HepG2 (cell line): ENCODE data around the gene ASH1L. TPM values are rescaled to one million over a fixed set of nuclear protein-coding genes. Genes with fewer than 3 reads are reported as not detected.

Experiments used
- ARNTL ChIP-seq: sonication (generic); formaldehyde crosslinking; IDR thresholded peaks from 2 replicates; pipeline ENCODE4 v1.4.0; 2020; ENCODE audit warnings: mild to moderate bottlenecking, missing genetic modification reagents
- ATAD3A ChIP-seq: sonication (generic); formaldehyde crosslinking; IDR thresholded peaks from 2 replicates; pipeline ENCODE4 v1.4.0; 2020; ENCODE audit warnings: missing genetic modification reagents
- CCDC6 ChIP-seq: sonication (generic); formaldehyde crosslinking; IDR thresholded peaks from 2 replicates; pipeline ENCODE4 v1.8.1; 2022; ENCODE audit warnings: mild to moderate bottlenecking, missing genetic modification reagents, moderate library complexity
- FOXK1 ChIP-seq: sonication (generic); formaldehyde crosslinking; IDR thresholded peaks from 2 replicates; pipeline ENCODE4 v1.4.0; 2020; ENCODE audit warnings: low read depth, missing genetic modification reagents, borderline replicate concordance
- HMG20A ChIP-seq: IDR thresholded peaks from 2 replicates; pipeline ENCODE4 v1.6.1; 2016; ENCODE audit warnings: borderline replicate concordance
- HNRNPH1 ChIP-seq: fragments of 200-400 bp; formaldehyde crosslinking; optimal IDR thresholded peaks from 2 replicates; pipeline ENCODE3; 2017; ENCODE audit warnings: mild to moderate bottlenecking, low read depth, low read length
- IRF2 ChIP-seq: IDR thresholded peaks from 2 replicates; pipeline ENCODE4 v1.6.1; 2018; ENCODE audit warnings: missing genetic modification reagents, missing compliant biosample characterization
- KDM5A ChIP-seq: fragments of 200-600 bp; sonication (generic); IDR thresholded peaks from 2 replicates; pipeline ENCODE4 v1.7.0; 2018; ENCODE audit warnings: antibody characterized with exemption, mild to moderate bottlenecking, low read length, borderline replicate concordance
- MAFK ChIP-seq, 2 experiments: IDR thresholded peaks in 1 of 2; conservative IDR thresholded peaks in 1 of 2; 2 replicates each; pipeline ENCODE4 v1.6.1; 2011; ENCODE audit warnings: improper control_type of control experiment in 2 of 2, low read length in 2 of 2
- MED1 ChIP-seq: sonication (generic); formaldehyde crosslinking; IDR thresholded peaks from 2 replicates; pipeline ENCODE4 v1.4.0; 2020; ENCODE audit warnings: missing genetic modification reagents
- MXI1 ChIP-seq: IDR thresholded peaks from 3 replicates; pipeline ENCODE4 v1.6.1; 2012; ENCODE audit warnings: low read depth, low read length, inconsistent platforms, borderline replicate concordance
- NFIB ChIP-seq: sonication (generic); formaldehyde crosslinking; IDR thresholded peaks from 2 replicates; pipeline ENCODE4 v1.9.0; 2021; ENCODE audit warnings: missing genetic modification reagents, mild to moderate bottlenecking, borderline replicate concordance
- NR2F1 ChIP-seq, 2 experiments: fragments of 450-650 bp in 1 of 2; formaldehyde crosslinking in 1 of 2; IDR thresholded peaks; 2 replicates each; pipeline versions ENCODE4 v1.5.0 to v1.6.1; 2016 to 2020; ENCODE audit warnings: mild to moderate bottlenecking in 1 of 2, missing compliant biosample characterization in 1 of 2, missing genetic modification reagents in 1 of 2, moderate library complexity in 1 of 2
- PRDM10 ChIP-seq: sonication (generic); formaldehyde crosslinking; IDR thresholded peaks from 2 replicates; pipeline ENCODE4 v1.4.0; 2020; ENCODE audit warnings: low read depth, missing genetic modification reagents
- PRDM15 ChIP-seq: sonication (generic); formaldehyde crosslinking; IDR thresholded peaks from 2 replicates; pipeline ENCODE4 v1.4.0; 2020; ENCODE audit warnings: missing genetic modification reagents
- SIN3B ChIP-seq: fragments of 150-350 bp; IDR thresholded peaks from 2 replicates; pipeline ENCODE4 v1.6.1; 2014; ENCODE audit warnings: low read length
- TCF12 ChIP-seq, 2 experiments: fragments of 450-650 bp in 1 of 2; sonication (generic) in 1 of 2; formaldehyde crosslinking in 1 of 2; IDR thresholded peaks; 2 replicates each; pipeline versions ENCODE4 v1.6.1 to v1.8.0; 2017 to 2022; ENCODE audit warnings: antibody characterized with exemption in 1 of 2, mild to moderate bottlenecking in 1 of 2, missing genetic modification reagents in 1 of 2, moderate library complexity in 1 of 2
- ZBTB20 ChIP-seq: sonication (generic); formaldehyde crosslinking; IDR thresholded peaks from 2 replicates; pipeline ENCODE4 v1.8.1; 2023; ENCODE audit warnings: missing genetic modification reagents, low read depth, mild to moderate bottlenecking, borderline replicate concordance
- ZKSCAN5 ChIP-seq: sonication (generic); formaldehyde crosslinking; IDR thresholded peaks from 2 replicates; pipeline ENCODE4 v1.5.1; 2020; ENCODE audit warnings: mild to moderate bottlenecking, missing genetic modification reagents
- ZNF160 ChIP-seq: sonication (generic); formaldehyde crosslinking; IDR thresholded peaks from 2 replicates; pipeline ENCODE4 v1.8.0; 2022; ENCODE audit warnings: mild to moderate bottlenecking, inconsistent platforms, missing genetic modification reagents
- ZNF180 ChIP-seq: sonication (generic); formaldehyde crosslinking; IDR thresholded peaks from 2 replicates; pipeline ENCODE4 v1.4.0; 2020; ENCODE audit warnings: low read depth, missing genetic modification reagents, borderline replicate concordance
- ZNF564 ChIP-seq: sonication (generic); formaldehyde crosslinking; IDR thresholded peaks from 2 replicates; pipeline ENCODE4 v1.8.1; 2023; ENCODE audit warnings: mild to moderate bottlenecking, missing genetic modification reagents
- ZNF569 ChIP-seq: sonication (generic); formaldehyde crosslinking; IDR thresholded peaks from 2 replicates; pipeline ENCODE4 v1.5.0; 2020; ENCODE audit warnings: mild to moderate bottlenecking, missing genetic modification reagents, moderate library complexity, borderline replicate concordance
- polyA plus RNA-seq, 8 experiments: library from polyadenylated mRNA; depleted of rRNA in 3 of 8; stranded (reverse) in 7 of 8; unstranded in 1 of 8; fragments of >200 nt; fragmentation: Illumina TruSeq in 4 of 8; extraction: Trizol in 4 of 8; gene quantifications; 2 replicates each; pipeline versions ENCODE4 v1.2.1 to v1.2.3, GENCODE V29; 2011 to 2016; ENCODE audit warnings: low read depth in 4 of 8, missing spikeins in 1 of 8, mixed read lengths in 1 of 8; ENCODE audit not compliant: insufficient read depth in 1 of 8
- total RNA-seq, 5 experiments: library from RNA; depleted of rRNA; stranded (reverse); fragments of >200 nt; fragmentation: Illumina TruSeq; extraction: Trizol; gene quantifications; 2 replicates each; pipeline ENCODE4 v1.2.3, GENCODE V29; 2016; ENCODE audit warnings: low read depth in 1 of 5

The ASH1L gene
- total and polyA plus RNA-seq, 2 of the 13 experiments (the other 11 are each of a cell fraction or from before 2014, with no cell fraction given) = 10.2 to 15.3 TPM

- TF ChIP-seq KDM5A (no peak; the same call in 1 of the 2 replicates), NFIB (no peak), NR2F1 (CRISPR knock-in tag; IDR thresholded peaks at IDR 0.05) (no peak), ARNTL (CRISPR knock-in tag) (peak; percentile 89), IRF2 (0 out of 2 replicates have a peak, but pooled peaks have one; percentile 59), ZBTB20 (no peak), ZNF569 (CRISPR knock-in tag) (no peak), MAFK (conservative IDR thresholded peaks at IDR 0.05 in 1 of 2, IDR thresholded peaks at IDR 0.05 in 1 of 2; ENCODE audit: low read length in 2 of 2) (no peak), ZNF180 (no peak), CCDC6 (CRISPR knock-in tag) (no peak), ZKSCAN5 (CRISPR knock-in tag) (no peak), PRDM10 (CRISPR knock-in tag) (peak; percentile 68; the same call in 1 of the 2 replicates), TCF12 (IDR thresholded peaks at IDR 0.05) (no peak), TCF12 (CRISPR knock-in tag; IDR thresholded peaks at IDR 0.05) (0 out of 2 replicates have a peak, but pooled peaks have one; percentile 44), ZNF160 (CRISPR knock-in tag) (no peak; the same call in 1 of the 2 replicates), HMG20A (CRISPR knock-in tag) (no peak), MED1 (CRISPR knock-in tag) (peak; percentile 28; the same call in 1 of the 2 replicates), ATAD3A (CRISPR knock-in tag) (no peak), PRDM15 (CRISPR knock-in tag) (no peak), ZNF564 (CRISPR knock-in tag) (peak; percentile 32; the same call in 1 of the 2 replicates), FOXK1 (CRISPR knock-in tag) (peak; percentile 44; the same call in 1 of the 2 replicates), SIN3B (no peak), MXI1 (peak; percentile 95; the same call in 2 of the 3 replicates), HNRNPH1 (no peak)
These were observed 47.1 kb upstream of the ASH1L start, which contains the start of gene MSTO1 (continued) for GRCh38 chr1:155609515-155610256.
